Measurements from ENCODE around the gene ZBTB16. TPM values are rescaled to one million over a fixed set of nuclear protein-coding genes. Genes with fewer than 3 reads are reported as not detected.

Gene ZBTB16
- total RNA-seq, 4 donors from 2014 or later, result 10.4 to 137 (median 18.8) TPM

DNA sequence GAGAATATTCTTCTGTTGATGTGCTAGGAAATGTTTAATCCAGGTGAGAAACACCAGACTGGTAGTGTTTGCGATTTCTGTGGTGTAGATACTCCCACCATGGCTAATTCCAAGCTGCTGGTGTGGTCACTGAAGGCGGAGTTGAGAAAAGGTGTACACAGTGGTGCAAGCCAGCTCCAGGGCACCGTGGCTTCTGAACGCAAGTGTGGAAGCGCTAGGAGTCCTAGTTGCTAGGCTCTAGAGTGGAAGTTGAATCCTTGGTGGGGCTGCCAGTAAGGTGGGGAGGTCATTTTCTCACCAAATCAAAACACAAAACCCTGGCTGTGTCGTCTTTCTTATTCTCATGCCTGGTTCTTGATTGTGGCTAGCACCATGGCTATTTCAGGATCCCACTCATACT, 61.6 kb downstream of the ZBTB16 start:
- Histone ChIP-seq H3K27ac (peak overlapping the region in 2 of 4 donors; percentile 7 to 40), H3K27me3 (no peaks in the 10 kb centered on the region), H3K4me3 (no peak overlapping the region), H3K9me3 (no peaks in the 10 kb centered on the region), H3K4me1 (peaks cover 0 to 60% (median 23%) of the 10 kb centered on the region in 3 donors), H3K36me3 (peaks cover 0 to 21% (median 0%) of the 10 kb centered on the region in 3 donors)
- 81 to 83% methylated on average over 6 of the region's 6 CpGs for WGBS, 2 donors
- DNase-seq, result no peak
- no peak for TF ChIP-seq POLR2A (IDR thresholded peaks at IDR 0.05)
- TF ChIP-seq CTCF (IDR thresholded peaks at IDR 0.05), result no peak
- intact Hi-C loops (cut with DNase I), result no loop called here

DNA sequence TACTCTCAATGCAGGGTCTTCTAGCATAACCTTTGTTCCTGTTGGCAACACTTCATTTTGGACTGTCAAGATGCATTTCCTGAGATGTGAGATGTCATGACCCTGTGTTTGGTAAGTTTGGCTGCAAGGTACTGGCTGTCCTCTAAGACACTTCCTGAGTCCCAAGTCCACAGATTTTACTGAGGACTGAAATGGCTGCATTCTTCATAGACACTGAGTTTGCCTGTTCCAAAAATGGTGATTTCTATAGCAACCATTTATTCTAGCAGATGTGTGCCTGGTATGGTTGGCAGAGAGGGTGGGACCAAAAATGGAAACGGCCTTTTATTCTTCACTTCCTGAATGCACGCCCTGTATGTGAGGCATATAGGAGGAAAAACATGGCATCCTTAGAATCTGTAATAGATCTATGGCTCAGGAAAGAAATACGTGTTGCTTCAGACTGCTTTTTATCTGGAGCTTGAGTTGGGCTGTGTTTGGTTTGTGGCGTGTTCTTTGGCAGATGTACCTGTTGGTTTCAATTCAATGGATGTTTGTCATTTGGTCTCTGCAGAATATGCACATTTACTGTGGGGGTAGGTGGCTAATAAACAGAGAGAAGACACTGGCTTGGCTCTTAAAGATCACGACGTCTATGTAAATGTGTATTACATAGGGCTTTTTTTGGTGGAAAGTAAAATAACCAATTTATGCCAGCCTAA, 62.4 kb downstream of the ZBTB16 start:
- DNase-seq, result no peak
- TF ChIP-seq CTCF (IDR thresholded peaks at IDR 0.05) (no peak), POLR2A (IDR thresholded peaks at IDR 0.05) (no peak)
- intact Hi-C loops (cut with DNase I), result no loop called here
- WGBS, 2 donors, result 61 to 63% methylated on average over 6 of the region's 6 CpGs
- Histone ChIP-seq H3K27ac (peak overlapping the region in 2 of 4 donors; percentile 5 to 7), H3K27me3 (no peaks in the 10 kb centered on the region), H3K36me3 (peaks cover 0 to 21% (median 0%) of the 10 kb centered on the region in 3 donors), H3K4me1 (peaks cover 0 to 66% (median 23%) of the 10 kb centered on the region in 3 donors), H3K4me3 (no peak overlapping the region), H3K9me3 (no peaks in the 10 kb centered on the region)

DNA sequence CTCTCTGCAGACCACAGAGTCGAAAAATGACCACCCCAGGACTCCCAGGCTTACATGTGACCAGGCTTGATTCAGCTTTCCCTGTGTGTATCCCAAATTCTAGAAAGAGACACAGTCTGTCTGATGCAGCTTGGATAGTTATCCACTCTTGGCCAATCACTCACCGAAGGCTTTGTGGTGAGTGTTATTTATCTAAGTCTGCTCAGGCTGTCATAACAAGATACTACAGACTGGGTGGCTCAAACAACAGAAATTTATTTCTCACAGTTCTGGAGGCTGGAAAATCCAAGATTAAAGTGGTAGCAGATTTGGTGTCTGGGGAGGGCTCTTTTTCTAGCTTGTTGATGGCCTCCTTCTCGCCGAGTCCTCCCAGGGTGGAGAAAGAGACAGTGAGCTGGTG, 63.2 kb downstream of the ZBTB16 start:
- Histone ChIP-seq H3K36me3 (peaks cover 0 to 25% (median 0%) of the 10 kb centered on the region in 3 donors), H3K27ac (peak overlapping the region in 3 of 4 donors; percentile 19 to 42 (median 34)), H3K4me3 (no peak overlapping the region), H3K27me3 (no peaks in the 10 kb centered on the region), H3K9me3 (no peaks in the 10 kb centered on the region), H3K4me1 (peaks cover 0 to 72% (median 23%) of the 10 kb centered on the region in 3 donors)
- no peak for DNase-seq
- intact Hi-C loops (cut with DNase I), result no loop called here
- TF ChIP-seq CTCF (IDR thresholded peaks at IDR 0.05) (no peak), POLR2A (IDR thresholded peaks at IDR 0.05) (no peak)
- 61 to 88% methylated on average over 4 of the region's 4 CpGs for WGBS, 2 donors

DNA sequence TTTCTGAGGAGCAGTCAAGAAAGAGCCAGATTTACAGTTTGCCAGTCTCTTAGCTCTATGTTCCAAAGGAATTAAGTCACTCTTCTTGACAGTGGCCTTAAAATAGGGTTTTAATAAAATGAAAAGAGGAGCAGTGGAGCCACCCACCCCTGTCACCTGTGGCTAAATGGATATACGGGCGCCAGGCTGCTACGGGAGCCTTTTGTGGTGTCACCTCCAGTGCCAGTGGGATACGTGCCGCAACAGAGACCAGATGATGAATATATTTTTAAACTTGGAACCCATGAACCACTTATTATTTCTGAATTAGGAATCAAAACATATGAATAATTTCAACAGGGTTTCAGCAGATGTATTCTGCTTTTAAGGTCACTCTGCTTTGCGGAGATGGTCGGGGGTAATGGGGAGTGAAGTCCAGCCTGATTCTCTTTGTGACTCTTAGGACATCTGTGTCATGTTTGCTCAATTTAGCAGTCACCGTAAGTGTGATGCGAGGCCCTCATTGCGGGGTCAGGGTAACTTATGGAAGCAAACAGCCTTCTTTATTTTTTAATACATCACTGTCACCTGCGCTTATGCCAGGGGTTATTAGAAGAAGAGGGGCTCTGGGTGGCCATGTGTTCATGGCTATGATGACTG, 64.3 kb downstream of the ZBTB16 start:
- no peaks in the 10 kb centered on the region for H3K27me3 ChIP-seq
- intact Hi-C loops (cut with DNase I), result no loop called here
- peaks cover 0 to 83% (median 23%) of the 10 kb centered on the region in 3 donors for H3K4me1 ChIP-seq
- H3K9me3 ChIP-seq, result no peaks in the 10 kb centered on the region
- no peak for DNase-seq
- peak overlapping the region in 2 of 4 donors; percentile 12 to 42 for H3K27ac ChIP-seq
- TF ChIP-seq POLR2A (IDR thresholded peaks at IDR 0.05), result no peak
- no peak for TF ChIP-seq CTCF (IDR thresholded peaks at IDR 0.05)
- WGBS, 2 donors, result 86 to 88% methylated on average over 11 of the region's 11 CpGs
- H3K4me3 ChIP-seq, result no peak overlapping the region
- peaks cover 0 to 34% (median 0%) of the 10 kb centered on the region in 3 donors for H3K36me3 ChIP-seq

GRCh38 chr11:114124601-114125144, 65.2 kb downstream of the ZBTB16 start:
- Histone ChIP-seq H3K4me3 (no peak overlapping the region), H3K4me1 (peaks cover 0 to 91% (median 28%) of the 10 kb centered on the region in 3 donors), H3K27ac (no peak overlapping the region), H3K27me3 (no peaks in the 10 kb centered on the region), H3K9me3 (no peaks in the 10 kb centered on the region), H3K36me3 (peaks cover 0 to 34% (median 0%) of the 10 kb centered on the region in 3 donors)
- TF ChIP-seq POLR2A (IDR thresholded peaks at IDR 0.05), result no peak
- no peak for TF ChIP-seq CTCF (IDR thresholded peaks at IDR 0.05)
- 71 to 92% methylated on average over 5 of the region's 5 CpGs for WGBS, 2 donors
- no peak for DNase-seq
- intact Hi-C loops (cut with DNase I), result no loop called here

Measured in esophagus squamous epithelium (tissue), 5 donors.